ENCODE results near the gene CENATAC.
"Not testable (repeated sequence)": the region's sequence is repeated elsewhere in the genome, so short reads cannot be mapped to it uniquely, and the experiment has no call there.

CENATAC gene

DNA sequence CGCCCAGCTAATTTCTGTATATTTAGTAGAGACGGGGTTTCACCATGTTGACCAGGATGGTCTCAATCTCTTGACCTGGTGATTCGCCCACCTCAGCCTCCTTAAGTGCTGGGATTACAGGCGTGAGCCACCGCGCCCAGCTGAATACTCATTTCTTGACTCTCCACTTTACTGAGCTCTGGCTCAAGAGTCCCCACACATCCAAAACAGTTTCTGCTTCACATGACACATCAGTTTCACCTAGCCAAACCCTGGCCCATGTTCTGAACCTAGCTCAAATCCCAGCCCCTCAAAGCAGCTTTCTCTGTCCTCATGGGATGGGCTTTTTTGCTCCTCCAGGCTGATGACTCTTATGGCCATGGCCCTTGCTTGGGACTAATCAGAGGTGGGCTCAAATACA lies 49.3 kb downstream of the CENATAC start:
- no peak for TF ChIP-seq TAF1 (IDR thresholded peaks at IDR 0.05; ENCODE audit: borderline replicate concordance, low read depth, low read length)
- no peak for TF ChIP-seq POLR2AphosphoS5 (IDR thresholded peaks at IDR 0.05; ENCODE audit: low read depth, low read length)
- TF ChIP-seq POLR2A (IDR thresholded peaks at IDR 0.05; ENCODE audit: low read depth, low read length) = no peak
- no peak for DNase-seq (ENCODE audit: insufficient read length)
- FAIRE-seq = no peak

DNA sequence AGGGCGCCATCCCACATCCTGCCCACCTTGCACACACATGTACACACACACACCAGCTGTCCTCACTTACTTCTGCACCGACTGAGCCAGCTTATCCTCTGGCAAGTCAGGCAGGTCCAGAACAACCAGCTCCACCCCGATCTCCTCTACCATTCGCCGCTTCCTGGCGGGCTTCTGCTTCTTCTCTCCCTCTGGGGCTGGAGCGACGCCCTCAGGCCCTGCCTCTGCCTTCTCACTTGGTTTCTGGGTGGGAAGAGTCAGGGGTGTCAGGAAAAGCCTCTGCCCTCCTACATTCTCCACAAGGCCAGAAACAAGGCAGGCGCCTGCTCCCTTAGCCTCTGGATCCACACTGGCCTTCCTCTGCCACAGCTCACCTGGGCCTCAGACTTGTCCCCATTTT lies 50.7 kb downstream of the CENATAC start:
- TF ChIP-seq TAF1 (IDR thresholded peaks at IDR 0.05; ENCODE audit: borderline replicate concordance, low read depth, low read length) (no peak), POLR2AphosphoS5 (IDR thresholded peaks at IDR 0.05; ENCODE audit: low read depth, low read length) (no peak), POLR2A (IDR thresholded peaks at IDR 0.05; ENCODE audit: low read depth, low read length) (no peak)
- DNase-seq (ENCODE audit: insufficient read length) (no peak), FAIRE-seq (no peak)

DNA sequence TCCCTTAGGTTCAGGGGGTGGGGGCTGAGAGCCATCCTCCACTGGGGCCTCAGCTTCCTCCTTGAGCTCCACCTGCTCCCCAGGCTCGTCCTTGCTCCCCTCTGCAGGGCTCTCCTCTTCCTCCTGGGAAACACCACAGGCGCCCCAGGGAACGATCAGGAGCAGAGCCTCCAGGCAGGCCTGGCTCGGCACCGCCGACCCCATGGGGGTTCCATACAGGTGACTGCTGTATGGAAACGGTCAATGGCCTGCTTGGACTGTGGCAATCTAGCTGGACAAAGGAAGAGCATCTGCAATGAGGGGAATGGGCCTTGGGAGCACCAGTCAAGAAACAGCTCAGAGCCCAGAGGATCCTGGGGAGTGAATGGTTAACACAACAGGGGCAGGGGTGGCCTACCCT lies 51.1 kb downstream of the CENATAC start:
- FAIRE-seq = no peak
- TF ChIP-seq POLR2A (IDR thresholded peaks at IDR 0.05; ENCODE audit: low read depth, low read length) (no peak), POLR2AphosphoS5 (IDR thresholded peaks at IDR 0.05; ENCODE audit: low read depth, low read length) (no peak), TAF1 (IDR thresholded peaks at IDR 0.05; ENCODE audit: borderline replicate concordance, low read depth, low read length) (no peak)
- DNase-seq (ENCODE audit: insufficient read length) = no peak

DNA sequence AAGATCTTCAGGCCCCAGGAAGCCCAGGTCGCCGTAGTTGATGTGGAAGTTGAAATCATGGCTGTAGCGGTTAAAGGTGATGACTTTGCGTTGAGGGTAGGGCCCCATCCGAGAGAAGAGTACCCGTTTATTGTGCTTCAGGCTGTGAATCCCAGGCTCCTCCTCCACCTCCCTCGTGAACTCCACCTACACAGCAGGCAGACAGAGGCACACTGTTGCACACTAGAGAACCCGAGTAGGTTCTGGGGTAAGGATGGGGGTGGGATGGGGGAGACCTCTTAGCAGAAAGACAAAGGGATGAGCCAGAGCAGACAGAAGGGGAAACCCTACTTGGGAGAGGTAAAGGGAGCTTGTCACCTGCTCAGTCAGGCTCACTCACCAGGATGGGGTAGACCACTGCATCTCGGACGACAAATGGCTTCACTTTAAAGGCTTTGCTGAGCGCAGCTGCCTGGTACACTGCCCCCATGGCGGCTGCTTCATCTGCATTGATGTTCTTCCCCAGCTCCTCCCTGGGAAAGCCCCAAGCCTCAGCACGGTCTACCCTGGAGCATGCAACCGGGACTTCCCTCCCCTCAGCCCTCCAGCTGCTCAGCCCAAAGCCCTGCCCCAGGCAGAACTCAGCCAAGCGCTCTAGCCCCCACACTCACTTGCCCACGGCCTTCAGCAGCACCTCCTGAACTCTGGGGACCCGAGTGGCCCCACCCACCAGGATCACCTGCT lies 53.7 kb downstream of the CENATAC start:
- DNase-seq (ENCODE audit: insufficient read length) = no peak
- peak; percentile 100 for FAIRE-seq
- TF ChIP-seq TAF1 (IDR thresholded peaks at IDR 0.05; ENCODE audit: borderline replicate concordance, low read depth, low read length) (no peak), POLR2AphosphoS5 (IDR thresholded peaks at IDR 0.05; ENCODE audit: low read depth, low read length) (peak; percentile 69; the same call in 1 of the 2 replicates), POLR2A (IDR thresholded peaks at IDR 0.05; ENCODE audit: low read depth, low read length) (peak; percentile 64)

DNA sequence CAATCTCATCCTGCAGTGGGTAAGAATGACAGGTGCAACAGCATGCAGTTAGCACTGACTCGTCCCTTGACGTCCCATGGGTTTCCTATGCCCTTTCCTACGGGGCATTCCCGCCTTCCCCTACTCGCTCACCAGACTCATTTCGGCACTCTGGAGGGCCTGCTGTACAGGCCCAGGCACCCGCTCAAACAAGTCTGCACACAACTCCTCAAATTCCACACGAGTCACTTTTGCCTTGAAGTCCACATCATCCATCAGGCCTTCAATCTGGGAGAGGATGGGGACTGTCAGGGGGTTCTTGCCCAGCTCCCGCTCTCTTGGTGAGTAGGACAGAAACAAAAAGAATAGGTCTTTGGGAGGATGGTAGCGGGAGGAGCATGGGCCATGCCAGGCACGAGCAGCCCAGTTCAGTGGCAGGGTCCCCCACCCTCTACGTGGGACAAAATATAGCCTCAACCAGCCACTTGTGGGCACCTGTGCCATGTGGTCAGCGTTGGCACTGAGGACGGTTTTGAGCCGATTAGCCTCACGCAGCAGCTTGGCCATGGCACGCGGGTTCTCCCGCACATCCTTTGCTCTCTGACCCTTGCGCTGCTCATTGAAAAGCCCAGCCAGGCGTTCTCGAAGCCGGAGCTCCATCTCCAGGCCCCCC lies 54.4 kb downstream of the CENATAC start:
- DNase-seq (ENCODE audit: insufficient read length) (no peak), FAIRE-seq (no peak)
- TF ChIP-seq POLR2AphosphoS5 (IDR thresholded peaks at IDR 0.05; ENCODE audit: low read depth, low read length) = no peak
- TF ChIP-seq TAF1 (IDR thresholded peaks at IDR 0.05; ENCODE audit: borderline replicate concordance, low read depth, low read length) = no peak
- no peak for TF ChIP-seq POLR2A (IDR thresholded peaks at IDR 0.05; ENCODE audit: low read depth, low read length)

DNA sequence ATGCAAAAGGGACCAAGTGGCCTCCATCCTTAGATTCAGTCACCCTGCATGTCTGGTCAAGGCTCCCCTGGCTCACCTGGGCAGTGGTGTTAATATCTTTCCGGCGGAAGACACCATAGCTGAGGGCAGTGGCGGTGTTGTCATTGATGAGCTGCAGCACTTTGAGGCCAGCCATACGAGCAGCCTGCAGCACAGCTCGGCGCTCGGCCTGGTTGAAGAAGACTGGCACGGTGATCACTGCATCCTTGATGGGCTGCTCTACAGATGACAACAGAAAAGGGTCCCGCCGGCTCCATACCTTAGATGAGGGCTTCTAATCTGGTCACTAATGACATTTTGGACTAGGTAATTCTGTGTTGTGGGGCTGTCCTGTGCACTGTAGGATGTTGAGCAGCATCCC lies 56.5 kb downstream of the CENATAC start:
- DNase-seq (ENCODE audit: insufficient read length) (no peak), FAIRE-seq (no peak)
- TF ChIP-seq POLR2A (IDR thresholded peaks at IDR 0.05; ENCODE audit: low read depth, low read length) = no peak
- no peak for TF ChIP-seq POLR2AphosphoS5 (IDR thresholded peaks at IDR 0.05; ENCODE audit: low read depth, low read length)
- TF ChIP-seq TAF1 (IDR thresholded peaks at IDR 0.05; ENCODE audit: borderline replicate concordance, low read depth, low read length) = no peak

DNA sequence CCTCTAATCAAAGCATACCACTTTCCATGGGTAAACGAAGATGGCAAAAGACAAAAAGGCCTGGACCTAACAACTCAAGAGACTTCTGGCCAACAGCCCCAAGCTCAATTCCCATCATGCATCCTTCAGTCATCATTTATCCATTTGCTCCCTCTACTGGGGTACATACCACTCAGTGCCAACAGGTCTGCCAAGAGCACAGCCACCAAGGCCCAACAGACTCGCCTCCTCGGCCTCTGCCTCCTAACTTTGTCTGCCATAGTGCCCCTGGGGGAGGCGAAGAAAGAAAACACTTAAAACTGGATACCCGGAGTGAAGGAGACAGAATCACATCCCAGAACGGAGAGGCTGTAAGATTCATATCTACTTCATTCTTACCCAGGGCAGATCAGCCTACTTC lies 58.0 kb downstream of the CENATAC start:
- DNase-seq (ENCODE audit: insufficient read length) (no peak), FAIRE-seq (peak; percentile 86)
- TF ChIP-seq POLR2AphosphoS5 (IDR thresholded peaks at IDR 0.05; ENCODE audit: low read depth, low read length) (no peak), POLR2A (IDR thresholded peaks at IDR 0.05; ENCODE audit: low read depth, low read length) (peak; percentile 27; the same call in 1 of the 2 replicates)

DNA sequence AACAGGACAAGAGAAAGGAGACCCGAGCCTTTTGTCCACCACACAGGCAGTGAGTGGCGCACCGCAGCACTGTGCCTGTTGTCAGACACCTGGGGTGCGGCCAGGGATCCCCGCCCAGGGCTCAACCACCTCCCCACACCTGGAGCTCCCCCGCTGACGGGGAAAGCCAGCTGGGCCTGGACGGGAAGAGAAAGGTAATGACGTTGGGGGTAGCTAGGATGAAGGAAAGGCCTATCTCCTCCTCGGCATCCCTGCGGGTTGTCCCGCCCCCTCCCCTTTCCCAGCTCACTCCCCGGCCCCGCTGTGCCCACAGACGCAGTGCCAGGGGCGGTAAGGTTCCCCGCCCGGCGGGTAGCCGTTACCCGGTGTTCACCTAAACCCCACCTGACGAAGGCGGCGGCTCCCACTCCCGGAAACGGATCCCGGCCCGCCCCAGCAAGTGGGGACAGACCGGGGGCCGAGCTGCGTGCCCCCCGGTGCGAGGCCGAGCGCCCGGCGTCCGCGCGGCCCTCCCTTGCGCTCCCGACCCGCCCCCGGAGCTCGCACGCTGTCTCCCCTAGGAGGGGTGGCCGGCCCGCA lies 58.6 kb downstream of the CENATAC start:
- TF ChIP-seq POLR2A (IDR thresholded peaks at IDR 0.05; ENCODE audit: low read depth, low read length) = no peak
- TF ChIP-seq TAF1 (IDR thresholded peaks at IDR 0.05; ENCODE audit: borderline replicate concordance, low read depth, low read length) = no peak
- TF ChIP-seq POLR2AphosphoS5 (IDR thresholded peaks at IDR 0.05; ENCODE audit: low read depth, low read length) = peak; percentile 14; the same call in 1 of the 2 replicates
- DNase-seq (ENCODE audit: insufficient read length) = peak; percentile 52
- FAIRE-seq = no peak

DNA sequence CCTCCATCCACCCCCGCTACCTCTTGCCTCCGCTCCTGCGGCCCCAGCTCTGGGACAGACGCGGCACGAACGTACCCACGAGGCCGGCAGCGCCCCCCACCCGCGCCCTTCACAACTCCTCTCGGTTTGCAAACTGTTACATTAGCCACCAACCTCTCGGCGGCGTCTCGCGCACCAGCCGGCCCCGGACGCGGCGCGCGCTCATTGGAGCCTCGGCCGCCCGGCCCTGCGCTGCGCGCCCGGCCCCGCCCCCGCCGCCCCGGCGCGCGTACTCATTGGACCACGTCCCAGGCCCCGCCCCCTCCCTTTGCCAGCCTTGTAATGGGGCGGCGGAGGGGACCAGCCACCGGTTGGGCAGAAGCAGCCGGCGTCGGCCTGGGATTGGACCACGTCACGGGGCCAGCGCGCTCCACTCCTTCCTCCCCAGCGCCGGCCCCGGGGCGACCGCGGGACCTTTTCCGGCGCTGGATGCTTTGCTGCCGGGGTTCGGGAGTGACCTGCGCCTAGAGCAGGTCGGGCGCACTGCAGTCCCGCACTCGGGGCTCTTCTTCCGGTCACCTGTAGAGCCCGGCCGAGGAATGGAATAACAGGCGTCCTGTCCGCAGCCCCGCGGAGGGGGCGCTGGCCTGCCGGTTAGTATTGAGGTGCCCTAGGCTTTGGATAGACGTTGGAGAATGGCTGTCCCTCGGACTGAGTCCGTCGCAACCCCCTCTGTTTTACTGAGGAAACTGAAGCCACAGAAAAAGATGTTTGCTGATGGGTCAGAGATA lies 59.2 kb downstream of the CENATAC start, which contains the start of gene HYOU1:
Gene HYOU1, minus strand, starts transcription at position 206 of the 770 bp plus-strand sequence. CDS start 1,045 bp downstream, outside the sequence.
- DNase-seq (ENCODE audit: insufficient read length) (peak; percentile 98), FAIRE-seq (peak; percentile 98)
- TF ChIP-seq POLR2AphosphoS5 (IDR thresholded peaks at IDR 0.05; ENCODE audit: low read depth, low read length) (peak; percentile 92), TAF1 (IDR thresholded peaks at IDR 0.05; ENCODE audit: borderline replicate concordance, low read depth, low read length) (peak; percentile 62; the same call in 1 of the 2 replicates), POLR2A (IDR thresholded peaks at IDR 0.05; ENCODE audit: low read depth, low read length) (peak; percentile 96)

DNA sequence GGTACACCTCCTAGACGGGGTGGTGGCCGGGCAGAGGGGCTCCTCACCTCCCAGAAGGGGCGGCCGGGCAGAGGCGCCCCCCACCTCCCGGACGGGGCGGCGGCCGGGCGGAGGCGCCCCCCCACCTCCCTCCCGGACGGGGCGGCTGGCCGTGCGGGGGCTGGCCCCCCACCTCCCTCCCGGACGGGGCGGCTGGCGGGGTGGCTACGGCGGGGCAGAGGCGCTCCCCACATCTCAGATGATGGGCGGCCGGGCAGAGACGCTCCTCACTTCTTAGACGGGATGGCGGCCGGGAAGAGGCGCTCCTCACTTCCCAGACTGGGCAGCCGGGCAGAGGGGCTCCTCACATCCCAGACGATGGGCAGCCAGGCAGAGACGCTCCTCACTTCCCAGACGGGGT lies 61.2 kb downstream of the CENATAC start:
- DNase-seq (ENCODE audit: insufficient read length); FAIRE-seq: not testable (repeated sequence)

DNA sequence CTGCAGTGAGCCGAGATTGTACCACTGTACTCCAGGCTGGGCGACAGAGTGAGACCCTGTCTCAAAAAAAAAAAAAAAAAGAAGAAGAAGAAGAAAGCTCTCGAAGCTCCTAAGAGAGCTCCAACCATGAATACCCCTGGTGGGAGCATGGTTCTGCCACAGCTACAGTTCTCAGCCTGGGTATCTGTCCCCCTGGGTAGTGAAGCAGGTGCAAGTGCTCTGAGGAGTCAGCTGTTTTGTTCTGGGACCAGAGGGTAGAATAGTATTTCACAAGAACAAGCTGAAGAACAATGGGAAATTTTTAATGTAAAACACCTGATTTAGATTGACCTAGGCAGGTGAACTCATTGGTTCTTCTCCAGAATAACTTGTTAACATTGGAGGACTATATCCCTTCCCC lies 63.3 kb downstream of the CENATAC start:
- no peak for TF ChIP-seq POLR2AphosphoS5 (IDR thresholded peaks at IDR 0.05; ENCODE audit: low read depth, low read length)
- no peak for TF ChIP-seq TAF1 (IDR thresholded peaks at IDR 0.05; ENCODE audit: borderline replicate concordance, low read depth, low read length)
- no peak for TF ChIP-seq POLR2A (IDR thresholded peaks at IDR 0.05; ENCODE audit: low read depth, low read length)
- FAIRE-seq = no peak
- no peak for DNase-seq (ENCODE audit: insufficient read length)
